ENCODE measurements around the gene PAGR1. TPM values are rescaled to one million over a fixed set of nuclear protein-coding genes. Genes with fewer than 3 reads are reported as not detected.
"Not testable (repeated sequence)": the region's sequence is repeated elsewhere in the genome, so short reads cannot be mapped to it uniquely, and the experiment has no call there.

The PAGR1 gene
- total RNA-seq, 1 donor from 2014 or later, result 23.6 TPM

- intact Hi-C loops (cut with DNase I), result no loop called here
- Histone ChIP-seq H3K27ac (no peak overlapping the region), H3K4me3 (no peak overlapping the region), H3K4me1 (peaks cover 12% of the 10 kb centered on the region), H3K36me3 (no peaks in the 10 kb centered on the region), H3K27me3 (no peaks in the 10 kb centered on the region), H3K9me3 (no peaks in the 10 kb centered on the region)
- no peak for DNase-seq (ENCODE audit: extremely low spot score in 2 of 2)
- TF ChIP-seq POLR2AphosphoS5 (IDR thresholded peaks at IDR 0.05; ENCODE audit: insufficient read depth in 1 of 2, low read depth in 1 of 2) (no peak), POLR2A (IDR thresholded peaks at IDR 0.05) (no peak), CTCF (IDR thresholded peaks at IDR 0.05) (no peak)
Measured at GRCh38 chr16:29784157-29784556, 31.8 kb upstream of the PAGR1 start.

GRCh38 chr16:29784901-29785500, 31.0 kb upstream of the PAGR1 start:
- Histone ChIP-seq H3K36me3 (no peaks in the 10 kb centered on the region), H3K27ac (no peak overlapping the region), H3K27me3 (no peaks in the 10 kb centered on the region), H3K9me3 (no peaks in the 10 kb centered on the region), H3K4me1 (peaks cover 18% of the 10 kb centered on the region), H3K4me3 (peak overlapping the region; percentile 8 to 13)
- intact Hi-C loops (cut with DNase I), result no loop called here
- DNase-seq (ENCODE audit: extremely low spot score in 2 of 2), result no peak
- TF ChIP-seq POLR2A (IDR thresholded peaks at IDR 0.05), result no peak
- peak; percentile 30 to 49 (median 45) for TF ChIP-seq CTCF (IDR thresholded peaks at IDR 0.05)
- peak in 1 of 2 donors; percentile 16 for TF ChIP-seq POLR2AphosphoS5 (IDR thresholded peaks at IDR 0.05; ENCODE audit: insufficient read depth in 1 of 2, low read depth in 1 of 2)

- intact Hi-C loops (cut with DNase I); H3K27ac ChIP-seq; H3K27me3 ChIP-seq; H3K9me3 ChIP-seq; DNase-seq (ENCODE audit: extremely low spot score in 2 of 2); H3K4me3 ChIP-seq; H3K36me3 ChIP-seq: not testable (repeated sequence)
- peaks cover 35% of the 10 kb centered on the region for H3K4me1 ChIP-seq
Measured at GRCh38 chr16:29787155-29787554, 28.8 kb upstream of the PAGR1 start.

- no peak for TF ChIP-seq POLR2AphosphoS5 (IDR thresholded peaks at IDR 0.05; ENCODE audit: insufficient read depth in 1 of 2, low read depth in 1 of 2)
- TF ChIP-seq POLR2A (IDR thresholded peaks at IDR 0.05), result no peak
- no peak for TF ChIP-seq CTCF (IDR thresholded peaks at IDR 0.05)
- H3K4me3 ChIP-seq, result peak overlapping the region; percentile 69
- peak overlapping the region; percentile 91 for H3K27ac ChIP-seq
- intact Hi-C loops (cut with DNase I), result no loop called here
- H3K4me1 ChIP-seq, result peaks cover 34% of the 10 kb centered on the region
- H3K27me3 ChIP-seq, result no peaks in the 10 kb centered on the region
- H3K9me3 ChIP-seq, result no peaks in the 10 kb centered on the region
- no peaks in the 10 kb centered on the region for H3K36me3 ChIP-seq
- no peak for DNase-seq (ENCODE audit: extremely low spot score in 2 of 2)
Measured at GRCh38 chr16:29789775-29790182, 26.2 kb upstream of the PAGR1 start.

GRCh38 chr16:29790183-29790948, 25.6 kb upstream of the PAGR1 start, which contains the start of gene KIF22:
Gene KIF22 (plus strand): TSS chr16:29790751. CDS start chr16:29790760, 9 bp downstream.
- Histone ChIP-seq H3K4me1 (peaks cover 28% of the 10 kb centered on the region), H3K9me3 (no peaks in the 10 kb centered on the region), H3K36me3 (no peaks in the 10 kb centered on the region), H3K4me3 (peak within 1 kb of the TSS; percentile 69), H3K27ac (peak within 1 kb of the TSS; percentile 91), H3K27me3 (no peaks in the 10 kb centered on the region)
- TF ChIP-seq POLR2AphosphoS5 (IDR thresholded peaks at IDR 0.05; ENCODE audit: insufficient read depth in 1 of 2, low read depth in 1 of 2) (peak; percentile 96 to 100), POLR2A (IDR thresholded peaks at IDR 0.05) (peak in 1 of 2 donors; percentile 64), CTCF (IDR thresholded peaks at IDR 0.05) (peak; percentile 63 to 78 (median 67))
- DNase-seq (ENCODE audit: extremely low spot score in 2 of 2), result peak in 1 of 2 donors; percentile 97
- intact Hi-C loops (cut with DNase I), result no loop called here

All from vagina (tissue), 2 donors.